HG03565 (cell line): ENCODE measurements around the gene CTTNBP2NL.
A peak's percentile ranks its signal among the peaks of the same experiment; 100 is the strongest.

ENCODE experiments used
- ATAC-seq: cut with Tn5 transposase; IDR thresholded peaks from one replicate; pipeline ENCODE4 v1.9.1; 2021; ENCODE audit warnings: mild to moderate bottlenecking, moderate library complexity; ENCODE audit not compliant: unreplicated experiment

Gene CTTNBP2NL, protein sequence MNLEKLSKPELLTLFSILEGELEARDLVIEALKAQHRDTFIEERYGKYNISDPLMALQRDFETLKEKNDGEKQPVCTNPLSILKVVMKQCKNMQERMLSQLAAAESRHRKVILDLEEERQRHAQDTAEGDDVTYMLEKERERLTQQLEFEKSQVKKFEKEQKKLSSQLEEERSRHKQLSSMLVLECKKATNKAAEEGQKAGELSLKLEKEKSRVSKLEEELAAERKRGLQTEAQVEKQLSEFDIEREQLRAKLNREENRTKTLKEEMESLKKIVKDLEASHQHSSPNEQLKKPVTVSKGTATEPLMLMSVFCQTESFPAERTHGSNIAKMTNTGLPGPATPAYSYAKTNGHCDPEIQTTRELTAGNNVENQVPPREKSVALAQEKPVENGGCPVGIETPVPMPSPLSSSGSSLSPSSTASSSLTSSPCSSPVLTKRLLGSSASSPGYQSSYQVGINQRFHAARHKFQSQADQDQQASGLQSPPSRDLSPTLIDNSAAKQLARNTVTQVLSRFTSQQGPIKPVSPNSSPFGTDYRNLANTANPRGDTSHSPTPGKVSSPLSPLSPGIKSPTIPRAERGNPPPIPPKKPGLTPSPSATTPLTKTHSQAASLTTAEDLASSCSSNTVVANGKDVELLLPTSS

DNA sequence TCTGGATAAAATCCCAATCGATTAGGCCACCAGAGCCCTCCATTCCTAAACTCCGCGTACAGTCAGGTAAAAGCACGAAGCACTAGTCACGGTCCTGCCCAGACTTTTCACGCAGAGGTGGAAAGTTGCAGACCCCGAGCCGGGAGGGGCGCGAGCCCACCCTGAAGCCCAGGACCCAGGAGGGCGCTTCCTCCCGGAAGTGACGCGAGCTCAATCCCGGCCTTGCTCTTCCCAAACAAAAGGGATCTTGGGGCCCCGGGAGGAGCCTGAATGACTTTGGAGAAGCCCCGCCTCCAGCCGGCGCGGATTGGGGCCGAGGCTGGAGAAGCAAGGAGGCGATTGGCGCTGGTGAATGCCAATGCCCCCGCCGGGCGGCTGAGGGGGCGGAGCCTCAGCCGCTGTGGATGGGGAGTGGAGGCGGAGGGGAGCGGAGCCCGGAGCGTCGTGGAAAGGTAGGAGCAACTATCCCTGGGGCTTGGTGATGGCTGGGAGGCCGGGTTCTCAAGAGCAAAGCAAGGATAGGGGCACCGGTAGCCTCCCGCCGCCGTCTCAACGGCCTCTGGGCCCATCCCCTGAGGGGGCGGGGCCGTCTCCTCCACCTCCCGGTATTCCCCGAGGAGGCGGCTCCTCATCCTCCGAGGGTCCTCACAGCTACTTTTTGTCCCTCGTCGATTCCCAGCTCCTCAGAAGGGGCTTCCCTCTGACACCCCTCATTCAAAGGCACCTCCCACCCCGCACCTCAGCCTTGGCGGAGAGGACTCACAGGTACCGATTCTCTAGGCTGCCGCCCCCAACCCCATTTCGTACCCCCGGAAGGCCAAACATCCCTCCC, at the start of gene CTTNBP2NL:
TSS of gene CTTNBP2NL (plus strand) at position 394 of the 832 bp plus-strand sequence. CDS start 19,952 bp downstream, outside the sequence.
- ATAC-seq, result peak; percentile 67

GRCh38 chr1:112346801-112347350, 49.1 kb upstream of the CTTNBP2NL start:
- no peak for ATAC-seq

DNA sequence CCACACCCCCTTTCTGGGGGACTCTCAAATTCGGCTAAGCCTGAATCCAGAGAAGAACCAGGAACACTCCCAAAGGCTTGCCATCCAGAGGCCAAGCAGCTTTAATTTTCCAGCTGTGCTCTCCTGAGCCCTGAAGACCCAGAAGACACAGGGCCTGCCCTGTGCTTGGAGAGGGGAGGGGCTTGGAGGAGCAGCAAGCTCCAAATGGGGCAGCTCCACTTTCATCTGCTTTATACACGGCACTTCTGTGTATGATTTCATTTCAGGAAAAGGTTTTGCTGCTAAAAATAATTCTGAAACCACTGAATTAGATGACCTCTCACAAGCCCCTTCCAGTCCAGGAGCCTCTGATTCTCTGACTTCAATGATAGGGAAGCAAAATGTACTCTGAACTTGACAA, 39.2 kb upstream of the CTTNBP2NL start:
- no peak for ATAC-seq

GRCh38 chr1:112357467-112357866, 38.5 kb upstream of the CTTNBP2NL start:
- ATAC-seq, result no peak

- ATAC-seq, result no peak
Observed at GRCh38 chr1:112358061-112358770, 37.8 kb upstream of the CTTNBP2NL start.

- ATAC-seq, result no peak
Observed at GRCh38 chr1:112358798-112359408, 37.1 kb upstream of the CTTNBP2NL start.

GRCh38 chr1:112359961-112360767, 35.9 kb upstream of the CTTNBP2NL start:
- no peak for ATAC-seq

DNA sequence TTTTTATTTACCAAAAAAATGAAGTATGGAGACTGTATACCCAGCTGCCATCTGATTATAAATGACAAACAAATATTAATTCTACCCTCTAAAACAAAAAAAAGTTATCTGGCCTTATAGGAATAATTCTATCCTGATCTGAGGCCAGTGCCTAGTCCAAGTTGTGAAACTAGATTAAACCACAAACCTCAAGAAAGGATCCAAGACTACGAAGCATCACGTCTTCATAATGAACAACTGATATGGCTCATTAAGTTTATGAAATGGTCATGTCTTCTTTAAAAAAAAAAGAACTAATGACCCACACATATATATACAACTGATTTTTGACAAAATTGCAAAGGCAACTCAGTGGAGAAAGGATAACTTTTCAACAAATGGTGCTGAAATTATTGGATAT, 32.4 kb upstream of the CTTNBP2NL start:
- ATAC-seq, result no peak

- no peak for ATAC-seq
Observed at GRCh38 chr1:112368198-112368597, 27.8 kb upstream of the CTTNBP2NL start.

- ATAC-seq, result peak; percentile 92
Observed at GRCh38 chr1:112369392-112370285, 26.4 kb upstream of the CTTNBP2NL start.

DNA sequence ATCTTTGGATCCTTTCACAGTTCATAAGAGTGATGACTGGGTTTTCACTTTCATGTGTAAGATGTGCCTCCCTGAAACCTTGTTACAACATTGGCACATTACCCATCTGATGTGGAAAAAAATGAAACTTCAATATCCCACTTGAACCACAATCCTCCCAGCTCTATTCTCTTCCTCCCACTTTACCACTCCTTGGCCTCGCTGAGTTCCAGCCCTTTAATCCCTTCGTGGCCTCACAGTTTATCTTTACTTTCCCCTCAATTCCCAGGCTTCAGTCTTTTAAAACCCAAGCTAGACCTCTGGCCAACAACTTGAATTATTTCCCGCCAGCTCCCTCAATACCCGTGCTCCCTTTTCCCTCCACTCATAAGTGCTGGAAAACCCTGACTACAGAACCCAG, 25.0 kb upstream of the CTTNBP2NL start:
- no peak for ATAC-seq

DNA sequence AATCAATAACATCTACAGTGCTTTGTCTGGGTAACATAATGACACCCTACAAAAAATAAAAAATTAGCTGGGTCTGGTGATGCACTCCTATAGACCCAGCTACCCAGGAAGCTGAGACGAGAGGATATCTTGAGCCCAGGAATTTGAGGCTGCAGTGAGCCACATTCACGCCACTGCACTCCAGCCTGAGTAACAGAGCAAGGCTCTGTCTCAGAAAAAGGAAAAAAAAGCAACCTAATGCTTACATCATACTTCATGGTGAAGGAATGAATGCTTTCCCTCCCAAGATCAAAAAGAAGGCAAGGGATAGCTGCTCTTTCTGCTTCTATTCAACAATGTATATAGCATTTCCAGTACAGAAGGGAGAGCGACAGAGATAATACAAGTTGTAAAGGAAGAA, 24.2 kb upstream of the CTTNBP2NL start:
- no peak for ATAC-seq

DNA sequence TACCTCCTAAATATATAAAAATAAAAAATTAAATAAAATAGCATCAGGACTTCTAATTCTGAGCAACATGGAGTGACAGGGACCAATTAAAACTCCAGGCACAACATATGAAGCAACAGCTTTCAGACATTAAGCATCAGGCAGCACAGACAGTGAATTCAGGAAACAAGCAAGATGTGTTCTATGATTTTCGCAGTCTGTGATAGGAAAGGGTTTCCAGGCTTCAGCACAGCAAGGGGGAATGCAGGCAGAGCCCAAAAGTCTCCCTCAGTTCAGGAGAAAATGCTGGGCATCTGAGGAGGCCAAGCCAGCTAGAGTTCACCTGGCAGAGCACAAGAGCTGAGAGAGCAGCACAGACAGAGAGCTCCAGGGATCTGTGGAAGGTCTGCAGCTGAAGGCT, 22.2 kb upstream of the CTTNBP2NL start:
- no peak for ATAC-seq

GRCh38 chr1:112375701-112376100, 20.3 kb upstream of the CTTNBP2NL start:
- no peak for ATAC-seq

- no peak for ATAC-seq
Observed at GRCh38 chr1:112380356-112380755, 15.7 kb upstream of the CTTNBP2NL start.

GRCh38 chr1:112381324-112382076, 14.5 kb upstream of the CTTNBP2NL start:
- ATAC-seq, result no peak

GRCh38 chr1:112383759-112384370, 12.1 kb upstream of the CTTNBP2NL start:
- ATAC-seq, result no peak
